ENCODE results near the gene SOCS6.

Gene SOCS6

GRCh38 chr18:70294471-70295191, 5.8 kb downstream of the SOCS6 start:
- no peaks in the 10 kb centered on the region for H3K9me3 Mint-ChIP-seq
- no peaks in the 10 kb centered on the region for H3K27me3 Mint-ChIP-seq
- intact Hi-C loops (cut with micrococcal nuclease): no loop called here
- no peaks in the 10 kb centered on the region for H3K36me3 Mint-ChIP-seq (ENCODE audit: low read depth)
- H3K27ac Mint-ChIP-seq: no peak overlapping the region
- no peak overlapping the region for H3K4me3 Mint-ChIP-seq
- peaks cover 73% of the 10 kb centered on the region for H3K4me1 Mint-ChIP-seq (ENCODE audit: low read depth)

- Mint-ChIP-seq H3K36me3 (ENCODE audit: low read depth) (no peaks in the 10 kb centered on the region), H3K9me3 (no peaks in the 10 kb centered on the region), H3K4me3 (no peak overlapping the region), H3K27ac (peak overlapping the region; percentile 37), H3K4me1 (ENCODE audit: low read depth) (peaks cover 71% of the 10 kb centered on the region), H3K27me3 (no peaks in the 10 kb centered on the region)
- intact Hi-C loops (cut with micrococcal nuclease): no loop called here
Observed at GRCh38 chr18:70295192-70296188, 6.6 kb downstream of the SOCS6 start.

- Mint-ChIP-seq H3K9me3 (no peaks in the 10 kb centered on the region), H3K4me1 (ENCODE audit: low read depth) (peaks cover 63% of the 10 kb centered on the region), H3K27ac (peak overlapping the region; percentile 37), H3K4me3 (no peak overlapping the region), H3K27me3 (no peaks in the 10 kb centered on the region), H3K36me3 (ENCODE audit: low read depth) (no peaks in the 10 kb centered on the region)
- intact Hi-C loops (cut with micrococcal nuclease): no loop called here
Observed at GRCh38 chr18:70296289-70296688, 7.4 kb downstream of the SOCS6 start.

DNA sequence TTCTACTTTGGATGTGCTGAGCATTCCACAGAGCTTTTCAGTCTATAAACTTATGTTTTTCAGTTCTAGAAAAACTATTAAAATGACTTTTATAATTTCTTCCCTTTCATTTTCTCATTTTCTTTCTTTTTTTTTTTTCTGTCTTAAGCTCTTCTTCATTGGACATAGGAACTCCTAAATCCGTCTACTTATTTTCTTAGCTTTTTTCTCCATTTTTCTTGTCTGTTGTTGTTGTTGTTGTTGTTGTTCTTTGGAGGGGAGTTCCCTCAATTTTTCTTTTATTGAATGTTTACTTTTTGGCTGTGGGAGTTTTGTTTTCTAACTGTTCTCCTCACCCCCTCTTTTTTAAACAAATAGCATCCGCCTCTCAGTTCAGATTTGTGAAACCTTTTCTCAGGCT, 7.9 kb downstream of the SOCS6 start:
- no peaks in the 10 kb centered on the region for H3K27me3 Mint-ChIP-seq
- no peak overlapping the region for H3K4me3 Mint-ChIP-seq
- no peaks in the 10 kb centered on the region for H3K36me3 Mint-ChIP-seq (ENCODE audit: low read depth)
- H3K9me3 Mint-ChIP-seq: no peaks in the 10 kb centered on the region
- peaks cover 58% of the 10 kb centered on the region for H3K4me1 Mint-ChIP-seq (ENCODE audit: low read depth)
- intact Hi-C loops (cut with micrococcal nuclease): no loop called here
- no peak overlapping the region for H3K27ac Mint-ChIP-seq

- peaks cover 35% of the 10 kb centered on the region for H3K4me1 Mint-ChIP-seq (ENCODE audit: low read depth)
- H3K36me3 Mint-ChIP-seq (ENCODE audit: low read depth): no peaks in the 10 kb centered on the region
- intact Hi-C loops (cut with micrococcal nuclease): no loop called here
- H3K27ac Mint-ChIP-seq: no peak overlapping the region
- no peaks in the 10 kb centered on the region for H3K9me3 Mint-ChIP-seq
- no peaks in the 10 kb centered on the region for H3K27me3 Mint-ChIP-seq
- H3K4me3 Mint-ChIP-seq: no peak overlapping the region
Observed at GRCh38 chr18:70299393-70299792, 10.5 kb downstream of the SOCS6 start.

DNA sequence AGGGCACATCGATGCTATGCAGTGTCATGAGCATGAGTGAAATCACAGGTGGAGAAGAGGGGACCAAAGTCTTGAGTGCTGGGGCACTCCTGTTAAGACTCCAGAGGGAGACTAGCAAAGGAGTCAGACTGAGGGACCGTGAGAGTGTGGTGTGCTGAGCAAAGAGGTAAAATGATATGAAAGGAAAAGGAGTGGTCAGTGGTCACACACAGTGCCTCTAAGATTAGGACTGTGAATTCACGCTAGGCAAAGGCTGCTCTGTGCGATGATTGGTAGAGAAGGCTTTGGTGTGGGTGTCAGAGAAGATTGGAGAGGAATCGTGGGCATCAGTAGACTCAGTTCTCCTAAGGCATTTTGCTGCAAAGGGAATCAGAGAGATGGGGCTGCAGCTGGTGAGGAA, 12.8 kb downstream of the SOCS6 start:
- Mint-ChIP-seq H3K36me3 (ENCODE audit: low read depth) (no peaks in the 10 kb centered on the region), H3K4me3 (no peak overlapping the region), H3K9me3 (no peaks in the 10 kb centered on the region), H3K27me3 (no peaks in the 10 kb centered on the region), H3K4me1 (ENCODE audit: low read depth) (peaks cover 19% of the 10 kb centered on the region), H3K27ac (no peak overlapping the region)
- intact Hi-C loops (cut with micrococcal nuclease): no loop called here

DNA sequence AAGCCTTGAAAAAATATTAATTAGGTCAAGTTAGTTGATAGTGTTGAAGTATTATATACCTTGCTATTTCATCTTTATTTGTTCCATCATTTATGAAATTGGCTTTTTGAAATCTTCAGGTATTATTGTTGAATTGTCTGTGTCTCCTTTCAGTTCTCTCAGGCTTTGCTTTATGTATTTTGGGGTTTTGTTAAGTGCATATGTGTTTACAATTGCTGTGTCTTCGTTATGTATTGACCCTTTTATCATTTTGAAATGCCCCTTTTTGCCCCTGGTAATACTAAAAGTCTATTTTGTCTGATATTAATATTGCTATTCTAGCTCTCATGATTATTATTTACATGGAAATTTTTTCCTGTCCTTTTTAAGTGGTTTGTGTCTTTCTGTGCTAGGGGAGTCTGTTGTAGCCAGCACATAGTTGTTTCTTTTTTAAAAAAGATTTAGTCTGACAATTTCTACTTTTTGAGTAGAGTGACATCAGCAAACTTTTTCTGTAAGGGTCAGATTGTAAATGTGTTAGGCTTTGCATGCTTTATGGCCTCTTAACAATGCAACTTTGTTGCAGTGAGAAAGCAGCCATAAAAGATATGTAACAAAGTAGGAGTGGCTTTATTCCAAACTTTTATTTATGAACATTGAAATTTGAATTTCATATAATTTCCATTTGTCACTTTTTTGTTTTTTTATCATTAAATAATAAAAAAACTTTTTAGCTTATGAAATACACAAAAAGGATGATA, 19.9 kb downstream of the SOCS6 start:
- Mint-ChIP-seq H3K27me3 (no peaks in the 10 kb centered on the region), H3K36me3 (ENCODE audit: low read depth) (no peaks in the 10 kb centered on the region), H3K4me1 (ENCODE audit: low read depth) (peaks cover 29% of the 10 kb centered on the region), H3K27ac (no peak overlapping the region), H3K4me3 (no peak overlapping the region), H3K9me3 (no peaks in the 10 kb centered on the region)
- intact Hi-C loops (cut with micrococcal nuclease): no loop called here

DNA sequence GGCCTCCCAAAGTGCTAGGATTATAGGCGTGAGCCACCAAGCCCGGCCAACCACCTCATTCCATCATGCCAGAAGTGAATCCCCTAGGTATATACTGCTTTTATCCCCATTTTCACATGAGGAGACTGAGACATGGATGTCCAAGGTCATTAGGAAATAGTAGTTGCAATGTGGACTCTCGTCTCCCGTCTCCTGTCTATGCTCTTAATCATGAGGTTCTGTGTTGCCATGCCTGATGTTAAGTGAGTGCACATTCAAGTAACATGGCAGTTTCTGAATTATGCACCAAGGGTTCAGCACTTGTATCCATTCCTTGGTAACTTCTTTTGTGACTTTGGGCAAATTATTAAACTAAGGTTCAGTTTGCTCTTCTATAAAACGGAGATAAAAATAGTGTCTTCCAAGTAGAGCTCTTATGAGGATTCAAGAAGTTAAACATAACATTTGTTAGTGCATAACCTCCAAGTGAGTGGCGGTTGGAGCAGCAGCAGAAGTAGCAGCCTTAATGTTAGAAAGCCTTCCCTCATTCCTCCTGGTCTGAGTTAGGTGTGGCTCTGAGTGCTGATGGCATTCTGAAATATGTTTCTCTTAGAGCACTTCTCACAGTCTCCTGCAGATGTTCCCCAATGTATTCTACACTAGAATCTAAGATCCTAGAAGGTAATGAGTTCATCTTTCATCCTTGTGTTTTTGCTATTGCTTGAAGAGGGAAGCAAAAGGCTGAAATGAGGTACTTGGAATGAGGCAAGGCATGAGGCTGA, 21.9 kb downstream of the SOCS6 start:
- Mint-ChIP-seq H3K27me3 (no peaks in the 10 kb centered on the region), H3K4me1 (ENCODE audit: low read depth) (peaks cover 36% of the 10 kb centered on the region)
- intact Hi-C loops (cut with micrococcal nuclease): no loop called here

DNA sequence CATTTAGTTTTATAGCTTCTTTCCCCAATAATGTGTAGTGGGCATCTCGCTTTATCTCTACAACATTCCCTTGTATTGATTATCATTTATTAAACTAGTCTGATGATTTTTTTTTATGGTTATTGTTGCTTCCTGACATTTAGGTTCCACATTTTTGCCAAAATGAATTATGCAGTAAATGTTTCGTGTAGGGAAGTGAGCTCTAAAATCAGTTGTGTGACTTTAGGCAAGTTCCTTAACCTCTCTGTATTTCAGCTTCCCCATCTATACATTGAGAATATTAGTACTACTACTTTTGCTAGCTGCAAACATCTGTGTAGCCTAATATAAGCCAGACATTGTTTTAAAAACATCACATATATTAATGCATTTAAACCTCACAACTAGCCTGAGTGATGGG, 22.9 kb downstream of the SOCS6 start:
- no peaks in the 10 kb centered on the region for H3K27me3 Mint-ChIP-seq
- intact Hi-C loops (cut with micrococcal nuclease): no loop called here
- no peaks in the 10 kb centered on the region for H3K36me3 Mint-ChIP-seq (ENCODE audit: low read depth)
- peaks cover 31% of the 10 kb centered on the region for H3K4me1 Mint-ChIP-seq (ENCODE audit: low read depth)
- H3K9me3 Mint-ChIP-seq: no peaks in the 10 kb centered on the region
- no peak overlapping the region for H3K4me3 Mint-ChIP-seq
- H3K27ac Mint-ChIP-seq: no peak overlapping the region

More for the DNA sequence above, 21.9 kb downstream of the SOCS6 start:
- Mint-ChIP-seq H3K9me3 (no peaks in the 10 kb centered on the region), H3K27ac (no peak overlapping the region), H3K36me3 (ENCODE audit: low read depth) (no peaks in the 10 kb centered on the region), H3K4me3 (no peak overlapping the region)

- H3K27ac Mint-ChIP-seq: peak overlapping the region; percentile 51
- peaks cover 2% of the 10 kb centered on the region for H3K36me3 Mint-ChIP-seq (ENCODE audit: low read depth)
- H3K4me1 Mint-ChIP-seq (ENCODE audit: low read depth): peaks cover 31% of the 10 kb centered on the region
- H3K4me3 Mint-ChIP-seq: no peak overlapping the region
- no peaks in the 10 kb centered on the region for H3K27me3 Mint-ChIP-seq
- intact Hi-C loops (cut with micrococcal nuclease): no loop called here
- no peaks in the 10 kb centered on the region for H3K9me3 Mint-ChIP-seq
Observed at GRCh38 chr18:70313640-70314039, 24.8 kb downstream of the SOCS6 start.

GRCh38 chr18:70314151-70314782, 25.4 kb downstream of the SOCS6 start:
- Mint-ChIP-seq H3K27ac (peak overlapping the region; percentile 51), H3K27me3 (no peaks in the 10 kb centered on the region), H3K9me3 (no peaks in the 10 kb centered on the region), H3K4me3 (no peak overlapping the region), H3K36me3 (ENCODE audit: low read depth) (peaks cover 9% of the 10 kb centered on the region), H3K4me1 (ENCODE audit: low read depth) (peaks cover 31% of the 10 kb centered on the region)
- intact Hi-C loops (cut with micrococcal nuclease): no loop called here

DNA sequence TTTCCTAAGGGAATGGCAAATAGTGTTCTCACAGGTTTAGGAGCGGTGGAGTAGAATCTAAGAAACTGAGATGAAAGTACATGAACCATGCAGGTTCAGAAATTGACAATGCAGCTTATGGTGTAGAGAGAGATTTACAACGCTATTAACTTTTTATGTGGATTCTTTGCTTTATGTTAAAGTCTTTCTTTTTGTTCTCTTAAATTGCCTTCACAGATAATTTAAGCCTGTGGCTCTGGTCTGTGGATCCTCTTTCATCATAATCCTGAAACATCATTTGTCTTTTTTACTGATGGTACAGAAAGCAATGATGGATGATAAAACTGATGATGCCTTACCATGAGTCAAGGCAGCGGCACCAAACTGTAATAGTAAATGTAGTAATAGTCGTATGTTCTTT, 30.3 kb downstream of the SOCS6 start:
- Mint-ChIP-seq H3K4me1 (ENCODE audit: low read depth) (peaks cover 3% of the 10 kb centered on the region), H3K36me3 (ENCODE audit: low read depth) (peaks cover 17% of the 10 kb centered on the region), H3K9me3 (no peaks in the 10 kb centered on the region), H3K27ac (no peak overlapping the region), H3K27me3 (no peaks in the 10 kb centered on the region), H3K4me3 (no peak overlapping the region)
- intact Hi-C loops (cut with micrococcal nuclease): no loop called here

DNA sequence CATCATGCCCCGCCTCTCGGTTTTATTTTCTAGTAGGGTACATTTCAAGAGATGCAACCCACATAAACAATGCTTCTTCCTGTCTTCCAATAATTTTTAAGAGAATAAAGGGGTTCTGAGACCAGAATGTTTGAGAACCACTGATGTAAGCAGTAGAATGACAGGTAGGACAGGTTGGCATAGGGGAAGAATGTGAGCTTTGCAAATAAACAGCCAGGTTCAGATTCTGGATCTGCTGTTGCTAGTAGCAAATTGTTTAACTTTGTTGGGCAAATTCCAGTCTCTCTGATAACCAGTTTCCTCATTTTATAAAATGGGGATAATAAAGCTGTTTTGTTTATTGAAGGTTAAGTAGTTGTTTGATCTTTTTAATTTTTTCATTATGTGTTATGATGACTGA, 32.8 kb downstream of the SOCS6 start:
- Mint-ChIP-seq H3K27ac (no peak overlapping the region), H3K4me3 (no peak overlapping the region), H3K4me1 (ENCODE audit: low read depth) (peaks cover 4% of the 10 kb centered on the region), H3K9me3 (no peaks in the 10 kb centered on the region), H3K27me3 (no peaks in the 10 kb centered on the region), H3K36me3 (ENCODE audit: low read depth) (peaks cover 39% of the 10 kb centered on the region)
- intact Hi-C loops (cut with micrococcal nuclease): no loop called here
